Measurements from ENCODE around the gene MPC2. TPM values are rescaled to one million over a fixed set of nuclear protein-coding genes. Genes with fewer than 3 reads are reported as not detected.
A peak's percentile ranks its signal among the peaks of the same experiment; 100 is the strongest.

Gene MPC2
- total RNA-seq, 1 donor from 2014 or later, result 40.5 TPM

- Histone ChIP-seq H3K4me3 (peak overlapping the region; percentile 83), H3K27me3 (no peaks in the 10 kb centered on the region), H3K27ac (peak overlapping the region; percentile 97), H3K36me3 (no peaks in the 10 kb centered on the region), H3K4me1 (peaks cover 26% of the 10 kb centered on the region), H3K9me3 (no peaks in the 10 kb centered on the region)
- intact Hi-C loops (cut with DNase I), result no loop called here
- TF ChIP-seq CTCF (IDR thresholded peaks at IDR 0.05), result no peak
- no peak for DNase-seq
- ATAC-seq, result no peak
These were observed 1.3 kb upstream of the MPC2 start for GRCh38 chr1:167938080-167938636.

GRCh38 chr1:167937709-167938010, 788 bp upstream of the MPC2 start:
- TF ChIP-seq CTCF (IDR thresholded peaks at IDR 0.05), result no peak
- ATAC-seq (no peak), DNase-seq (no peak)
- H3K4me1 ChIP-seq, result peaks cover 28% of the 10 kb centered on the region
- H3K27ac ChIP-seq, result peak overlapping the region; percentile 97
- no peaks in the 10 kb centered on the region for H3K27me3 ChIP-seq
- no peaks in the 10 kb centered on the region for H3K9me3 ChIP-seq
- intact Hi-C loops (cut with DNase I), result no loop called here
- H3K4me3 ChIP-seq, result peak overlapping the region; percentile 83
- no peaks in the 10 kb centered on the region for H3K36me3 ChIP-seq

GRCh38 chr1:167936068-167936929, 573 bp downstream of the MPC2 start, which contains the start of gene DCAF6:
DCAF6 (plus strand) TSS chr1:167936683; CDS start chr1:167936912, 229 bp downstream.
- peak within 1 kb of the TSS; percentile 97 for H3K27ac ChIP-seq

GRCh38 chr1:167935216-167936067, 1.4 kb downstream of the MPC2 start:
- no peak for DNase-seq
- intact Hi-C loops (cut with DNase I), result no loop called here
- no peaks in the 10 kb centered on the region for H3K36me3 ChIP-seq
- peak overlapping the region; percentile 97 for H3K27ac ChIP-seq
- H3K27me3 ChIP-seq, result no peaks in the 10 kb centered on the region
- H3K4me1 ChIP-seq, result peaks cover 25% of the 10 kb centered on the region
- no peaks in the 10 kb centered on the region for H3K9me3 ChIP-seq
- H3K4me3 ChIP-seq, result peak overlapping the region; percentile 83
- ATAC-seq, result peak; percentile 1
- TF ChIP-seq CTCF (IDR thresholded peaks at IDR 0.05), result no peak

More at GRCh38 chr1:167936068-167936929, 573 bp downstream of the MPC2 start, which contains the start of gene DCAF6:
- Histone ChIP-seq H3K9me3 (no peaks in the 10 kb centered on the region), H3K4me3 (peak within 1 kb of the TSS; percentile 83), H3K36me3 (no peaks in the 10 kb centered on the region), H3K27me3 (no peaks in the 10 kb centered on the region), H3K4me1 (peaks cover 25% of the 10 kb centered on the region)
- DNase-seq (peak; percentile 98), ATAC-seq (peak; percentile 95)
- no peak for TF ChIP-seq CTCF (IDR thresholded peaks at IDR 0.05)
- intact Hi-C loops (cut with DNase I), result no loop called here

- no peak for ATAC-seq
- Histone ChIP-seq H3K9me3 (no peaks in the 10 kb centered on the region), H3K4me3 (peak overlapping the region; percentile 83), H3K36me3 (no peaks in the 10 kb centered on the region), H3K4me1 (peaks cover 25% of the 10 kb centered on the region), H3K27me3 (no peaks in the 10 kb centered on the region), H3K27ac (peak overlapping the region; percentile 97)
- DNase-seq, result no peak
- intact Hi-C loops (cut with DNase I), result no loop called here
- no peak for TF ChIP-seq CTCF (IDR thresholded peaks at IDR 0.05)
These were observed 2.3 kb downstream of the MPC2 start for GRCh38 chr1:167934426-167935215.

All from upper lobe of right lung (tissue), 1 donor.